ENCODE results near the gene OR52K1.

DNA sequence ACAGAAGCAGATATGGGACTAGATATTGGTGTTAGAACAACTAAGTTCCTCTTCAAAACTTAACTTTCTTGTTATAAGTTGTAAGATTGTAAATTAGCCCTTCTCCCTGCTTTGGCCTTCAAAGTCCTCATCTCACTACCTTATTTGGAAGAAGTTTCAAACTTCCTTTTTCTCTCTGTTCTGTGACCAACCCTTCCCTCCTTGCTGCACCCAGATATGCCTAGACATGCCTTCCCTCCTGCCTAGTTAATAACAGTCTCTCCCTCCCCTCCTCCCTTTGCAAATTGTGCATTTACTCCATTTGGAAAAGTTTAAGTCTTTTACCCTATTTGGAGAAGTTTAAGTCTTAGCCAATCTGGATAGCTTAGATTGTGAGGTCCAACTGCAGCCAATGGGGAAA, 28.4 kb upstream of the OR52K1 start:
- TF ChIP-seq POLR2A (IDR thresholded peaks at IDR 0.05), result no peak
- no peak for TF ChIP-seq CTCF (IDR thresholded peaks at IDR 0.05)

Data from body of pancreas (tissue), 4 donors.